CD4-positive, alpha-beta T cell treated with Interleukin-6 at 100 ng/mL for 8 hours (primary cell): Measurements from ENCODE around the gene QSOX1.

ENCODE experiments used
- DNase-seq: peaks from one replicate; pipeline ENCODE4 v3.0.0-alpha.2; 2020; ENCODE audit warnings: mixed read lengths, low spot score

The QSOX1 gene

GRCh38 chr1:180234369-180235076 lies 79.9 kb downstream of the QSOX1 start:
- DNase-seq: no peak

GRCh38 chr1:180235077-180235501 lies 80.4 kb downstream of the QSOX1 start:
- no peak for DNase-seq

GRCh38 chr1:180235502-180236239 lies 81.0 kb downstream of the QSOX1 start:
- no peak for DNase-seq

- DNase-seq: no peak
Measured at GRCh38 chr1:180236698-180237509, 82.2 kb downstream of the QSOX1 start.

- no peak for DNase-seq
Measured at GRCh38 chr1:180237869-180238476, 83.3 kb downstream of the QSOX1 start.

GRCh38 chr1:180238675-180239074 lies 84.0 kb downstream of the QSOX1 start:
- no peak for DNase-seq

GRCh38 chr1:180239145-180240096 lies 84.8 kb downstream of the QSOX1 start:
- no peak for DNase-seq

GRCh38 chr1:180241716-180242544 lies 87.3 kb downstream of the QSOX1 start:
- no peak for DNase-seq

- DNase-seq: no peak
Measured at GRCh38 chr1:180243517-180244221, 89.0 kb downstream of the QSOX1 start.

- DNase-seq: no peak
Measured at GRCh38 chr1:180244840-180245239, 90.2 kb downstream of the QSOX1 start.

- no peak for DNase-seq
Measured at GRCh38 chr1:180246579-180246978, 91.9 kb downstream of the QSOX1 start.

- DNase-seq: no peak
Measured at GRCh38 chr1:180247061-180247460, 92.4 kb downstream of the QSOX1 start.

- DNase-seq: no peak
Measured at GRCh38 chr1:180247580-180247979, 92.9 kb downstream of the QSOX1 start.

- no peak for DNase-seq
Measured at GRCh38 chr1:180248176-180248575, 93.5 kb downstream of the QSOX1 start.

GRCh38 chr1:180248731-180249681 lies 94.3 kb downstream of the QSOX1 start:
- no peak for DNase-seq

- DNase-seq: no peak
Measured at GRCh38 chr1:180249725-180250498, 95.2 kb downstream of the QSOX1 start.

GRCh38 chr1:180250499-180250770 lies 95.8 kb downstream of the QSOX1 start:
- DNase-seq: no peak
